NCI-H2107 (cell line): Measurements from ENCODE around the gene ADCK2.
A peak's percentile ranks its signal among the peaks of the same experiment; 100 is the strongest.
"Not testable (repeated sequence)": the region's sequence is repeated elsewhere in the genome, so short reads cannot be mapped to it uniquely, and the experiment has no call there.

Source experiments
- DNase-seq: peaks from one replicate; lab custom pipeline; 2025; lab: John Stamatoyannopoulos, UW

Gene ADCK2

GRCh38 chr7:140646931-140647647 lies 25.7 kb upstream of the ADCK2 start:
- peak; percentile 12 for DNase-seq

DNA sequence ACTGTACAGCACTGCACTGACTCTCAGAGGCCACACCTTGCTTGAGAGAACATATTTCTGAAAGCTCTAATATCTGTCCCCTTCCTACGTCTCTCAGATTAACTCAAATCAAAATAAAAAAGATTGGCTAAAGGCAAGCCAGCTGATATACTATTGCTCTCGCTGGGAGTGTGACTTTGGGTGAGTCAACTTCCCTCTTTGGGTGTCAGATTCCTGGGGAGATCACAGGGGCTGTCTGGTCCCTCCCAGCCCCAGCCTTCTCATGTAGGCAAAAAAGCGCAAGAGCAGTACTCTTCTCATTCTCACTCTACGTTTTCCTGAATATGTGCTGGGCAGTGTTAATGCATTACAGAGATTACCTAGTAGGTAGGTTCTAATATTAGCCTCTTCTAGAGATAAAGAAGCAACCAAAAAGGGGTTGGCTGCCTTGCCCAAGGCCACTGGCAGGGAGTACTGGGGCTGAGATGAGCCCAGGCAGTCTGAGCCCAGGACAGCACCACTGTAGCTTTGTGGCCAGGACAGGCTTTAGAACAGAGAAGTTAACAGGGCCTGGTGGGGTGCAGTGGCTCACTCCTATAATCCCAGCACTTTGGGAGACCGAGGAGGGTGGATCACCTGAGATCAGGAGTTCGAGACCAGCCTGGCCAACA lies 23.1 kb upstream of the ADCK2 start:
- DNase-seq: no peak

GRCh38 chr7:140650367-140650766 lies 22.4 kb upstream of the ADCK2 start:
- DNase-seq: no peak

DNA sequence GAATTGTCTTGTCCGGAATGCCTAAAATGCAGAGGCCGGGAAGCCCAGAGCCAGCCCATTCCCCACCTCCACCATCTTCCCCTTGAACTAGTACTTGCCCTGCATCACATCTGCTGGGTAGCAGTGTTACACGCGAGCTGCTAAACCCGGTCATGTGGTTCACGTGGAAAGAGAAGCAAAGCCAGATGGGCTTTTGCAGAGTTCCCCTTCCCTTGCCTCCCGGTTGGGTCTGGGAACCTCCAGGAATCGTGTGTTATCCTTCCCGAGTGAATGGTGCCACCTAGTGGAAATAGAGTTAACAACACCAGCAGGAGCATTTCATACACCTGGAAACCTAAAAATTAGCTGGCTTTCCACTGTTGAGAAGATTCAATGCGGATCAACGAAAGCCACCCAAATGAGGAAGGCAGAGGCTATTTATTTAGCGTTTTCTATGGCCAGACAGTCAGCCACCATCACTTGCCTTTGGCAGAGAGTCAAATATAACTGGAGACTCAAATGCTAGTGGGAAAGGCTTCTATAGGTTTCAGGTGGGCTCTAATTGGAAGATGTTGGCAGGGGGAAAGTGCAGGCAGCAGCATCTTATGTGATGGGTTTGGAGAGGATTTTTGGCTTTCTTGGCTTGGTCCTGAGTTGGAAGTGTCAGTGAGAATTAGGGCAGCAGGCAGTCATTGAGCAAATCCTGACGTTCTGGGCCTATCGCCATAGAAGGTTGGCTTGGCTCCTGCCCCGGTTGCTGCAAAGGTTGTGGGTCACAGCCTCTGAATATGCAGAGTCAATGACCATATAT lies 19.2 kb upstream of the ADCK2 start:
- DNase-seq: peak; percentile 74

- no peak for DNase-seq
These were observed 18.7 kb upstream of the ADCK2 start for GRCh38 chr7:140654109-140654387.

GRCh38 chr7:140654661-140655060 lies 18.1 kb upstream of the ADCK2 start:
- no peak for DNase-seq

- no peak for DNase-seq
These were observed 17.0 kb upstream of the ADCK2 start for GRCh38 chr7:140655511-140656408.

DNA sequence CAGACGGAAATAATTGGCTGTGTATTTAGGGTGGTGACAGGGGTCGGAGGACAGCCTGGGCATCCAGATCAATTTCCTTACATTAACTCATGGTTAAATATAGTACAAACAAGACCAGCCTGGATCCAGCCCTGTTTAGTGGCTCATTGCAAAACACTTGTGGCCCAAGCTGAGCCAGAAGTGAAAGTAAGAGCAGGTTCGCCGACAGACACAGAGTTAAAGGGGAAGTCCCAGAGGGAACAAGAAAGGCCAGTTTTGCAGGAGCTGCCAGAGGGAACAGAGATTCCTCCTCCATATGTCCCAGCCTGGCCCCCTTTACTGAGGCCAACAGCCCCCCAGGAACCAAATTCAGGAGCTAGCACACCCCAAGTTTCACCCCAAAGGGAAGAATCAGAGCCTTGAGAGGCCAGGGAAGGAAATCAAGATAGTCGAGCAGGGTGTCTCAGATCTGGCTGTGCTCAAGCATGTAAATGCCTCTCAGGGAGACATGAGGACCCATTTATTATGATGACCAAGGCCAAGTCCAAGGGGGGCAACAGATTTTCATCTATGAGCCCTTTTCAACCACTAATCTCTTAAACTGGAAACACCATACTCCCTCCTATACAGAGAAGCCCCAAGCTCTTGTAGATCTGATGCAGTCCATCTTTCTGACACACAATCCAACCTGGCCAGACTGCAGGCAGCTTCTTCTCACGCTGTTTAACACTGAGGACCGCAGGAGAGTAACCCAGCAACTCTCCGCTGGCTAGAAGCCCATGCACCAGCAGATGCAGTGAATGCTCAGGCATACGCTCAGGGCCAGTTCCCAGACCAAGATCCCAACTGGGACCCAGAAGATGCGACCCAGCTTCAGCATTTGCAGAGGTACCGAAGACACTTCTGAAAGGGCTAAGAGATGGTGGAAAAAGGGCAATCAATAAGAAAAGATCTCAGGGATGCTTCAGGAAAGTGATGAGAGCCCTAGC lies 15.9 kb upstream of the ADCK2 start:
- no peak for DNase-seq

GRCh38 chr7:140657891-140658290 lies 14.9 kb upstream of the ADCK2 start:
- DNase-seq: no peak

DNA sequence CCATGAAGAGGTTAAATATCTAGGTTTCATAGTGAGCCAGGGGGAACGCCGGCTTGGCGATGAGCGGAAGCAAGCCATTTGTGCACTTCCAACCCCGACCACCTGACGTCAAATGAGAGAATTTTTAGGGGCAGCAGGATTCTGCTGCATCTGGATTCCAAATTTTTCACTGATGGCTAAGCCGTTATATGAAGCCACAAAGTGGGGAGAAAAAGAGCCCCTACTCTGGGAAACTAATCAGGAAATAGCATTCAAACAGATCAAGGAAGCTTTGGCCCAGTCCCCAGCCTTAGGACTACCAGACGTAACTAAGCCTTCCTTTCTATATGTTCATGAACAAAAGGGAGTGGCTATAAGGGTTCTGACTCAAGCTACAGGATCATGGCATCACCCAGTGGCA lies 12.9 kb upstream of the ADCK2 start:
- no peak for DNase-seq

- DNase-seq: no peak
These were observed 11.6 kb upstream of the ADCK2 start for GRCh38 chr7:140661124-140661523.

DNA sequence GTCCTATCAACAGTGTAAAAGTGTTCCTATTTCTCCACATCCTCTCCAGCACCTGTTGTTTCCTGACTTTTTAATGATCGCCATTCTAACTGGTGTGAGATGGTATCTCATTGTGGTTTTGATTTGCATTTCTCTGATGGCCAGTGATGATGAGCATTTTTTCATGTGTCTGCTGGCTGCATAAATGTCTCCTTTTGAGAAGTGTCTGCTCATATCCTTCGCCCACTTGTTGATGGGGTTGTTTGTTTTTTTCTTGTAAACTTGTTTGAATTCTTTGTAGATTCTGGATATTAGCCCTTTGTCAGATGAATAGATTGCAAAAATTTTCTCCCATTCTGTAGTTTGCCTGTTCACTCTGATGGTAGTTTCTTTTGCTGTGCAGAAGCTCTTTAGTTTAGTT lies 9.8 kb upstream of the ADCK2 start:
- DNase-seq: not testable (repeated sequence)

DNA sequence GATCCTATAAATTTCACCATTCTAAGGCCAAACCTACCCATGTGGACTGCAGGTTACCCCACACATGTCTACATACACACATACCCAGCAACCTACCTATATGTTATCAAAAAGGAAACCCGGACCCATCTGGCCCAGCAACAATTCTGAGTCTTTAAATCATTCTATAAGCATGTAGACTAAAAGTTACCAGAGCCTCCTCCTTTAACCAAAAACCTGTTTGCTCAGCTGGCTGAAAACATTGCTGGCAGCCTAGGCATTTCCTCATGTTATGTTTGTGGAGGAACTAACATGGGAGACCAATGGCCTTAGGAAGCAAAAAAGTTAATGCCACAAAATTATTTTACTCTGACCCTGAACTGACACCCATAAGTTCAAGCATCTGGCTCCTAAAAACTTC lies 5.3 kb upstream of the ADCK2 start:
- DNase-seq: no peak

DNA sequence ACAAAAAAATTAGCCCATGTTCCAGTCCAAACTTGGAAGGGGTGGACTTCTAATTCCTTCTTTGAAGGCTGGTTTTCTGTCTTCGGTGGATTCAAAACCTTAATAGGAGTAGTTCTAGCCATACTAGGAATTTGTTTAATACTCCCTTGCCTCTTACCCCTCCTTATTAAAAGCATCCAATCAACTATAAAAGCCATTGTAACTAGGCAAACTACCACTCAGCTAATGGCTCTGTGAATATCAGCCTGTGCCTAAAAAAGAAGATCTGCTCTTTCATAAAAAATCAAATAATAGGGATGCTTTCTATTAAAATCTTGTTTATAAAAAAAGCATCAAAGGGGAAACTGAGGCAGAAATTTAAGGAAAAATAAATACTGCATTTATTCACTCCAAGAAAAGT lies 4.1 kb upstream of the ADCK2 start:
- DNase-seq: no peak

DNA sequence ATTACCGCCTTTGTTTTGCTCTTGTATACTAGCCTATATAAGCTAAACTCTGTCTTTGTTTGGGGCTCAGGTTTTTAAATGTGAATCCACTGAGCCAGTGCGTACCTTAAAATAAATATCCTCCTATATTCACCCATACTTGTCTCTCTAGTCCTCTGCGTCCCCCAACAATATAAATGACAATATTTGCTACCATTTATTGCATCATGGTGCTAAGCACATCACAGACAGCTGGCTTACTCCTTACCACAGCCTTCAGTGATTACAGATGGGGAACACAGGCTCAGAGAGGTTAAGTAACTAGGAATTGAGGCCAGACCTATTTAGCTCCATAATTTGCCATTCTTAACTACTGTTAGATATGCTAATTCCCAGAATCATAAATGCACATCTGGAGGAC lies 3.4 kb upstream of the ADCK2 start:
- DNase-seq: no peak

DNA sequence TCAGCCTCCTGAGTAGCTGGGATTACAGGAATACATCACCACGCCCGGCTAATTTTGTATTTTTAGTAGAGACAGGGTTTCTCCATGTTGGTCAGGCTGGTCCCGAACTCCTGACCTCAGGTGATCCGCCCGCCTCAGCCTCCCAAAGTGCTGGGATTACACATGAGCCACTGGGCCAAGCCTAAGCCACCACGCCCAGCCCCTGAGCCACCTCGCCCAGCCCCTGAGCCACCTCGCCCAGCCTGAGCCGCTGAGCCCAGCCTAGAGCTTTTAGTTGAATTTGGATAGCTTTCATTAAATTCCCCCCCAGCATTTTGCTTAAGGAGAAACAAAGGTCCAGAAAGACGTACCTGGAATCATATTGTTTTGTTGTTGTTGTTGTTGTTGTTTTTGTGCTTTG lies 2.9 kb upstream of the ADCK2 start:
- DNase-seq: not testable (repeated sequence)

GRCh38 chr7:140670343-140670935 lies 2.3 kb upstream of the ADCK2 start:
- no peak for DNase-seq

GRCh38 chr7:140671966-140672365 lies 779 bp upstream of the ADCK2 start:
- no peak for DNase-seq

DNA sequence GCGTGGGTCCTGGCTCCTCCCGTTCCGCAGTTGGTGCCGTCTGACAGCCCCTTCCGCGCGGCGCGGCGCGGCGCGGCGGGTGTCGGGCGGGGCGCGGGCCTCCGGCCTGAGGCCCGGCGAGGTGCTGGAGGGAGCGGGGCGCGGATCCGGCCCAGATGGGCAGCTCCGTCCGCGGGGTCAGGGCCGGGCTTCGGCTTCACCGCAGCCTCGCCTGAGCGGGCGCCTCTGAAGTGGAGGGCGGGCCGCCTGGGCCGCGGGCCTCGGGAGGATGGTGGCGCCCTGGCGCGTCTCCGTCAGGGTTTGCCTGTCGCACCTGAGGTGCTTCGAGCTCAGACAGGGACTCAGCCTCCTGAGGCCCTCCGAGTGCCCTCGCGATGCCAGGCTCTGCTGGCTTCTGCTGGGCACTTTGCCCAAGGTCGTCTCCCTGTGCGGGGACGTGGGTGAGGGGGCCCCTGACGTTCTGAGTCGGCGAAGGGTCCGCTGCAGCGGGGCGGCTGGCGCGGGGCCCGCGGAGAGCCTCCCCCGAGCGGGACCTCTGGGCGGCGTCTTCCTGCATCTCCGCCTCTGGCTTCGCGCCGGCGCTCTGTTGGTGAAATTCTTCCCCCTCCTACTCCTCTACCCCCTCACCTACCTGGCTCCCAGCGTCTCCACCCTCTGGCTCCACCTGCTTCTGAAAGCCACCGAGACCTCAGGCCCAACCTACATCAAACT lies 473 bp downstream of the ADCK2 start:
- DNase-seq: no peak

GRCh38 chr7:140673774-140674155 lies 1.0 kb downstream of the ADCK2 start:
- no peak for DNase-seq
